ENCODE data around the gene KIR3DL1.
"Not testable (repeated sequence)": the region's sequence is repeated elsewhere in the genome, so short reads cannot be mapped to it uniquely, and the experiment has no call there.

DNA sequence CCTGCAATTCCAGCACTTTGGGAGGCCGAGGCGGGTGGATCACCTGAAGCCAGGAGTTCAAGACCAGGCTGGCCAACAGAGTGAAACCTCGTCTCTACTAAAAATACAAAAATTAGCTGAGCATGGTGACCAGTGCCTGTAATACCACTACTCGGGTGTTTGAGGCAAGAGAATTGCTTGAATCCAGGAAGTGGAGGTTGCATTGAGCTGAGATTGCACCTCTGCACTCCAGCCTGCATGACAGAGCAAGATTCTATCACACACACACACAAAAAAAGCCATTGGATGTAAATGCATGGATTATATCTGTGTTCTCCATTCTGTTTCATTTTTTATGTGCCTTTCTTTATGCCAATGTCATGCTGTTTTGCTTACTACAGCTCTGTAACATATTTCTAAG lies 8.1 kb downstream of the KIR3DL1 start:
- not testable (repeated sequence) for TF ChIP-seq EZH2 (IDR thresholded peaks at IDR 0.05); POLR2AphosphoS5 (IDR thresholded peaks at IDR 0.05; ENCODE audit: borderline replicate concordance, low read depth, low read length)

All from SK-N-MC (cell line).